T1000 (cell line): ENCODE results near the gene RSPRY1.

Source experiments
- DNase-seq: peaks from one replicate; lab custom pipeline; 2025; ENCODE audit warnings: mixed read lengths; lab: John Stamatoyannopoulos, UW

RSPRY1 gene

DNA sequence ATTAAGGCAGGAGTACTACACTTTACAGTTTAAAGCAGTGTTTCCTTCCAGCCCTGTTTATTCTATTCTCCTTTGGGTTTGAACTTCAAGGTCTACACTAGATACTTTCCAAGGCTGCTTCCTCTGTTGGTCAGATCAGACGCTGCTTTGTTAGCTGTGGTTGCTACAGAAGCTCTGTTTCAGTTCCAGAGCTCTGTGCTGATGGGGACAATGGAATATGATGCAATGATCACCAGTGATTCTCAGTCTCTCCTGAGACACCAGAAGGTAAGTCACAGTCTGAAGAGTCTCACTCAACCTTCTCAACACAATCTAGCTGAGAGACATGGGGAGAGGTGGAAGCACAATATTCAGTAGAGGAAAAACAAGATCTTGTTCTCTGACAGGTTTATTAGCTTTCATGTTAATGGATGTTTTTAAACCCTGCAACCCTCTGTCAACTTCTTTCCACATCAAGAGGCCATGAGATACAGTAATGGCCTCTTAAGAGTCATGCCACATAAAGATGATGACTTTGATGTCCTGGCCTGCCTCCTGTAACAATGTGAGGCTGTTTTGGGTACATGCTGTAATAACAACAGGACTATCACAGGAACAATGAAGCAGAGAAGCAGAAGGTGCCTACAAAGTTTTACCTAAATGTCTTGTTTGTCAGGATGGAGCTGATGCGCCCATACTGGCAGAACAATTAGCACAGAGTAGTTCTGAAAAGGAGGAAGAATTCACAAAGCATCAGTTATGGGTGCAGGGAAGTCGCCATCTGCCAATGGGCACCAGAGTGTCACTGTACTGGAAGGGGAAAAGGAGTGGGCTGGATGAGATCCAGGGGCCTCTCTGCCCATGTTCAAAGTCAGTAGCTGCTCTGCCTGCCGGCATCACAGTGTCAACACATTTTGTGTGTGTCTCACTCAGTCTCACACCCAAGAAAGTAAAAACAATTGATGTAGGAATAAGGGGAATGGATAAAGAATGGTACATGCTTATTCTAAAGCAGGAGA is 33.7 kb upstream of the RSPRY1 start:
- no peak for DNase-seq

GRCh38 chr16:57153841-57154240 is 32.3 kb upstream of the RSPRY1 start:
- DNase-seq: no peak

GRCh38 chr16:57155702-57156350 is 30.3 kb upstream of the RSPRY1 start:
- no peak for DNase-seq

GRCh38 chr16:57156351-57156703 is 29.8 kb upstream of the RSPRY1 start:
- DNase-seq: no peak

DNA sequence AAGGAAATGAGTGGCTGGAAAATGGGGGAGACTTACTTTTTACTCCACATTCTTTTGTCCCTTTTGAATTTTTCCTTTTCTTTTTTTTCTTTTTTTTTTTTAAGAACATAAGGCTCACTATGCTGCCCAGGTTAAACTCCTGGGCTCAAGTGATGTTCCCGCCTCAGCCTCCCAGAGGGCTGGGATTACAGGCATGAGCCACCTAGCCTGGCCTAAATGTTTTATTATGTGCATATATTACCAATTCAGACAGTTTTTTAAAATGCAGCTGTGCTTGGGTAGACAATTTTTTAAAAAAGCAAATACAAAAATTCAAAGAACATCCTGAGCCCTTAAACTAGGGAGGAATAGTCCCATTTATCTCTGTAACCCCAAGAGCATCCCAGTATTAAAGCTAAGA is 28.6 kb upstream of the RSPRY1 start:
- no peak for DNase-seq

GRCh38 chr16:57159447-57159846 is 26.7 kb upstream of the RSPRY1 start:
- DNase-seq: no peak

- DNase-seq: no peak
Observed at GRCh38 chr16:57163842-57164241, 22.3 kb upstream of the RSPRY1 start.

DNA sequence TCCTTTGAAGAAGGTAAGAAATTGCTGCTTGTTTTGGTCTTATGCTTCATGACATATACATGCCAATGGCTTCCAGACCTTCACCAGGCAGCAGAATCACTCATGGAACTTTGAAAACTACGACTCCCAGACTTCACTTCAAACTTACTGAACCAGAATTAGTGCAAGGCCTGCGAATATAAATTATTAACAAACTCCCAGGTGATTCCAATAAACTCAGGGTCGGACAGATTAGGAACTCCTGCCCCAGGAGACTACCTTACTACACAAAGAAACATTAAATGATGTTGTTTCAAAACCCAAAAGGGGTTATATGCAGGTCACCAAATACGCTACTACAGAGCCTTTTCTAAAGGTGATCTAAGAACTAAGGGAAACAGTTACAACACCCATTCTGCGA is 20.6 kb upstream of the RSPRY1 start:
- DNase-seq: no peak

- DNase-seq: no peak
Observed at GRCh38 chr16:57165938-57166337, 20.2 kb upstream of the RSPRY1 start.

- no peak for DNase-seq
Observed at GRCh38 chr16:57166451-57166850, 19.7 kb upstream of the RSPRY1 start.

DNA sequence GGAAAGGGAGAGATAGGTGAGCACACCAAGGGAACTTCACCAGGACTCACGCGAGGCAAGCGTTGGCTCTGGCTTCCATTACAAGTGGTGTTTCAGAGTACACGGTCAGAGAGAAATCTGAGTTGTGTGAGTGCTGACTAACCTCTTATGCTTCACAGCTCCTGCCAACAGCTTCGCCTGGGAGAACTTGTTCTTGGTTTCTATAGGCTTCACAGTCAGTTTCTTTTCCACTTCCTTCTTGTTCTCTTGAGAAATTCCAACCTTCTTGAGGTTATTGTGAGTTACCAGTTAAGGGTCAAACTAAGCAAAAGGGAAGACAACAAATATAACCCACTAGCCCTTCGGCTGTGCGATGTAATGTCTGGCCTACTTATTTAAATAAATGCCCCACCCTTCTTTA is 19.2 kb upstream of the RSPRY1 start:
- DNase-seq: no peak

DNA sequence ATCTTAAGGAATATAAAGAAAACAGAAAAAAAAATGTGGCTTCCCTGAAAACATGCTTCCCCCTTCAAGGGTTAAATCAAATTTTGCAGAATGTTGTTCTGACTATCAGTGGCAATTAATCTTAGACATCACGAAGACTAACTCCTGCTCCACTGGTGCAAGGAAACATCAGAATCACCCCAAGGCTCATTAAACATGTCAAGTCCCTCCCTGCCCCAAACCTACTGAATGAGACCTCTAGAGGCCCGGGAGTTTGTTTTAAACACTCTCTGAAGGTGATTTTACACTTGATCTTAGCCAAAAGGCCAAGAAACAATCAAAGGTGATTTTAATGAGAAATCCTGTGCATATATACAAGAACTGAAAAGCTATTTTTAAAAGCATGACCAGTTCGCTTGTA is 18.6 kb upstream of the RSPRY1 start:
- no peak for DNase-seq

- no peak for DNase-seq
Observed at GRCh38 chr16:57167953-57168352, 18.2 kb upstream of the RSPRY1 start.

- DNase-seq: no peak
Observed at GRCh38 chr16:57169327-57169726, 16.8 kb upstream of the RSPRY1 start.

GRCh38 chr16:57172721-57173290 is 13.3 kb upstream of the RSPRY1 start:
- no peak for DNase-seq

DNA sequence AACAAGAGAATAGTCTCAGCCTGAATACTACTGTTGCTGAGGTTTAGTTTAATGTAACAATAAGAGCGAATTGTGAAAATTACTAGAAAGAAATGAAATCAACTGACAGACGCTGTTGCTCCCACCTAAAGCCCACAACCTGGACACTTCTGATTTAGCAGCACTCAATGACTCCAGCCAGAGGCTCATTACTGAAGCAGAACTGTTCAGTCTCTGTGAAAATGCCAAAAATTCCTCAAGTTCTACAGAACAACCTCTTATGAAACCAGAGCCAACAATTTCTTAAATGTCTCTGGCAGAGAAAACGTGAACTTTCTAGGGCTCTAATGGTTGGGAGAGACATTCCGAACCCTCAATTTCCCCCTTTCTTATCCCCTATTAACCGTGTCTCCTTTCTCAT is 10.2 kb upstream of the RSPRY1 start:
- no peak for DNase-seq

- no peak for DNase-seq
Observed at GRCh38 chr16:57178196-57178595, 7.9 kb upstream of the RSPRY1 start.

DNA sequence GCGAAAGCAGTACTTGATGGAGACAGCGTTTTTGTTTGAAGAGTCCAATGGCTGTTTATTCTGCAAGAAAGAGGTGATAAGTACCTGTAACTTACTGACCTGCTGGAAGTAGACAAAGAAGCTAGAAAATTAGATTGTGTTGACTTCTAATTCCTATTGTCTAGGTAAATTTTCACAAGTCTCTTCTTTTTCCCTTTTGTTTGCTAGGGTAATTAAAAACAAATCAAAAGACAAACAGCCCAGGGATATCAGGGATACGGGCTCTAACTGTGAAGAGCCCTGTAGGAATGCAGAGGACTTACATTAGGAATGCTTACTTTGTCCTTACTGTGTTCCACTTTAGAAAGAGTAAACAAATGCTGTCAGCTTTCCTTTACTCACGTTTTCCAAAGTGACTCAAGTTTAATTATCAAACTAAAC is 7.3 kb upstream of the RSPRY1 start:
- no peak for DNase-seq

DNA sequence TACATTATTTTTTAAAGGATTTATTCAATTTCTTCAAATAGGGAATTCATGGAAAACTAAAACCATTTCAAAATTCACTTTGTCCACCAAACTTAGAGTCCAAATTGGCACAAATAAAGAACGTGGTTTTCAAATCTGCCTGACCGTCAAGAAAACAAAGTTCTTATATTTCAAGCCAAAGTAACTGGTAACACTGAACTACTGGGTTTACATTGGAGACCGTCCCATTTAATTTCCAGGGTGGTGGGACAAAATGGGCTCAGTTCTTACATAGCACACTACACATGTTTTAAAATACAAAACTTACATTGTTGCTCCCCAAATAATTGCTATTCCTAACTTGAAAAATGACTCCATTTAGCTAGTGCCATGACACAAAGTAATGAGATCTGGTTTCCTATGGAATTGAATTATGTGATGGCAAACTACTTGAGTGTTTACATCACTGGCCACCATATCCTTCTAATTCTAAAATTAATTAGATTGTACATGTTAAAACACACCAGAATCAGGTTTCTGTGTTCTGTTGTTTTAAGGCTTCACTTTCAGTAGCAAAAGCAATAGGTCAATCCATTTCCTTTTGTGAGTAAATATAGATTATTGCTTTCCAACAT is 6.8 kb upstream of the RSPRY1 start:
- DNase-seq: no peak

DNA sequence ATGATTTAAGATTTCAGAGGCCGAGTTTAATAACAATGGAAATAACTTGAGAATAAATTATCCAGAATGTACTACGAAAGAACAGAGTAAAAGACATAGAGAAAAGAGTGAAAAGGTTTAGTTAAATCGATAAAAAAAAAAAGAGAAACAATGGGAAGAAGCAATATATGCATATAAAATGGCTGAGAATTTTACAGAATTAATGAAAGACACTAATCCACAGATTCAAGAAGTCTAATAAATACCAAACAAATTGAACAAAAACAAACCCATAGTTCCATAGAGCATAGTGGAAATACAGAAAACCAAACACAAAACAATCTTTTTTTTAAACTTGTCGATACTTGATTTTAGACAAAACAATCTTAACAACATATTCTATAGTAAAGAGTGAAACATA is 2.0 kb upstream of the RSPRY1 start:
- DNase-seq: no peak

DNA sequence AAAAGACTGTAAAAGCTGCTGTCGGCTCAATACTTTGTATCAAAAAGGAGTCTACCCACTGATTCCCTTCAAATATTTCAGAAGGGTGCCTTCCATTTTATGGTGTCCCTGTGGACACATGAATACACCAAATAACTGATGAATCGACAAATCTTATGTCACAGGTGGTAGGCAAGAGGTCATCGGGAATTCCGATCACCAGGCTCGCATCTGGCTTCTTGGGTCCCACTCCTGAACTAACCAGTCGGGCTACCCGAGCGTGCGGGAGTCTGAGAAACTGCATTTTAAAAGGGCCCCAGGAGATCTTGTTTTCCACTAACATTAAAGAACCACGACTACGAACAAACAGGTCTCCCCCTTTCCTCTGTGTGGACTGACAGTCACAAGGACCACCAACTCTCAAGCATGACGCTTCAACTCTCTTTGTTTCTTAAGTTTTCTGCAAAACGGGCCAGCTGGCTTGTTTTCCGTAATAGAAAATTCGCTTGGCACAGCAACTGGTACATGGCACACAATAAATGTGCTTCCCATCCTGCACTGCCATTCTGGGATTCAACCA is 1.2 kb upstream of the RSPRY1 start:
- no peak for DNase-seq

DNA sequence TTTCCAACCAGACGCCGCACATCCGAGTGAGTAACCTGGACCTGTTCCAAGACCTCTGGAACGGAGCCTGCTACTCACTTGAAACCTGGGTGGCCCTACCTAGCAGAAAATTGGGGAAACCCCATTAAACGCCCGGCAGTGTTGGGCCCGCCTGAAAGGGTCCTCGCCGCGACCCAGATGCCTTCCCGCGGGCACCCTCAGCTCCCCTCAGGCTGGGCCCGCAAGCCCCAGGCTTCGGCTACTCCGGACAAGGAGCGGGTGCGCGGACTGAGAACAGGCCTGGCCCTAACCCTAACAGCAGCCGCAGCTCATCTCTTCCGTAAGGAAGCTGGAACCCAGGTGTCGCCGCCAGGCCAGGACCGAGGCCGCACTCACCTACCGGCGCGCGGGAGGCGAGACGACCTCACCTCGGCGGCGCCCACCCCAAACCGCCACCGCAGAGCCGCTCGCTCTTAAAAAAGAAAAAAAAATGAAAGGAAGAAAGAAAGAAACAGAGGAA is 634 bp upstream of the RSPRY1 start:
- no peak for DNase-seq
